Lower leg skin (tissue), 3 donors: Measurements from ENCODE around the gene LSMEM2.
A peak's percentile ranks its signal among the peaks of the same experiment; 100 is the strongest.

Experiments
- CTCF ChIP-seq, 3 donors: fragments of 450-650 bp; IDR thresholded peaks; one replicate each; pipeline ENCODE4 v1.5.1; 2016; ENCODE audit warnings: antibody characterized with exemption in 3 of 3, mild to moderate bottlenecking in 3 of 3, moderate library complexity in 2 of 3
- POLR2A ChIP-seq, 2 donors: fragments of 450-650 bp; IDR thresholded peaks; one replicate each; pipeline ENCODE4 v1.6.1; 2016 to 2017; ENCODE audit warnings: antibody characterized with exemption in 2 of 2, mild to moderate bottlenecking in 1 of 2, moderate library complexity in 1 of 2

DNA sequence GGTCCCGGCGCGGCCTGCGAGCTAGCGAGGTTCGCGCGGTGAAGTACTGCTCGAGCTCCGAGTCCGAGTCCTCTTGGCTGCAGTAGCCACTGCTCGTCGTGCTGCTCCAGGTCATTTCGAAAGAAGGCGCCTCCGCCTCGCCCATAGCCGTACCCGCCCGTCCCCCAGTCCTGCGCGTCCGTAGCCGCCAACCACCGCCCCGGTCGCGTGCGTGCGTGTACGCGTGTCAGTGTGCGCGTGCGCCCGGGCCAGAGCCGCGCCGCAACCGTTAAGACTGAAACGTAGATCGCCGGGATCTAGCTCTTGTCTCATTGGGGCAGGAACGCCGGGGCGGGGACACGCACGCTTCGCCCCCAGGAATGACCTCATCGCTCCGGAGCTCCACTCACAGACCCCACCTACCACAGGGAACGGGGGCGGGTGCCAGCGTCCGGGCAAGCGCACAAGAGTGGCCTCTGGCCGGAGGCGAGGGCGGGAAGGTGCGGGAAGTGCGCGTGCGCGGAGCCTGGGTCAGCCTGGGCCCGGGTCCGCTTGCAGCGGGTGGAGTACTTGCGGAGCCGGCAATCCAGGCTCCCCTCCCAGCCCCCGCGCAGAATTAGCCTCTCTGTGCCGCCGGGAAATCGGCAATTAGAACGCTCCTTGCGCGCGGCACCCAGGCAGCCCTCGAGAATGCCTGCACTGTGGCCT is 58.4 kb downstream of the LSMEM2 start:
- TF ChIP-seq CTCF (IDR thresholded peaks at IDR 0.05) (no peak), POLR2A (IDR thresholded peaks at IDR 0.05) (peak in 1 of 2 donors; percentile 18)
